Retinal pigment epithelial cell (primary cell): ENCODE results near the gene CNNM4.
A peak's percentile ranks its signal among the peaks of the same experiment; 100 is the strongest.

ENCODE experiments used
- DNase-seq: peaks from one replicate; pipeline ENCODE4 v3.0.0-alpha.2; 2010; ENCODE audit warnings: low read depth
- H3K4me3 ChIP-seq: 2 replicates; pipeline ENCODE4 v1.5.1; 2011; ENCODE audit warnings: mild to moderate bottlenecking, low read length, control low read depth, moderate library complexity
- TF ChIP-seq, protein P1 (sequence below): conservative IDR thresholded peaks from 2 replicates; pipeline ENCODE4 v1.5.1; 2011; ENCODE audit warnings: low read depth, low read length, control low read depth, inconsistent platforms

Gene CNNM4

DNA sequence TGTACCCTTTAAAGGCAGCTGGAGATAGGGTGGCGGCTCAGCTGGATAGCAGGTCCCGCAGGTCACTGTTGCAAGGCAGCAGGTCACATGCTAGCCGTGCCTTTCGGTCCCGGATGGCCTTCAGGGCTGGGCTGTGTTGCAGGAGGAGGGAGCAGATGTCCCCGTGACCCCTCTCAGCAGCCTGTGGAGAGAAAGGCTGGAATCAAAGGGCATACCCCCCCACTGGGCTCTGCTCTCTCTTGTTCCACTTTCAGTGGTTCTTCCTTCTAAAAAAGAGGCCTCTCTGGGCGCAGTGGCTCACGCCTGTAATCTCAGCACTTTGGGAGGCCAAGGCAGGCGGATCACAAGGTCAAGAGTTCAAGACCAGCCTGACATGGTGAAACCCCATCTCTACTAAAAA lies 87.6 kb downstream of the CNNM4 start:
- TF ChIP-seq, protein P1, sequence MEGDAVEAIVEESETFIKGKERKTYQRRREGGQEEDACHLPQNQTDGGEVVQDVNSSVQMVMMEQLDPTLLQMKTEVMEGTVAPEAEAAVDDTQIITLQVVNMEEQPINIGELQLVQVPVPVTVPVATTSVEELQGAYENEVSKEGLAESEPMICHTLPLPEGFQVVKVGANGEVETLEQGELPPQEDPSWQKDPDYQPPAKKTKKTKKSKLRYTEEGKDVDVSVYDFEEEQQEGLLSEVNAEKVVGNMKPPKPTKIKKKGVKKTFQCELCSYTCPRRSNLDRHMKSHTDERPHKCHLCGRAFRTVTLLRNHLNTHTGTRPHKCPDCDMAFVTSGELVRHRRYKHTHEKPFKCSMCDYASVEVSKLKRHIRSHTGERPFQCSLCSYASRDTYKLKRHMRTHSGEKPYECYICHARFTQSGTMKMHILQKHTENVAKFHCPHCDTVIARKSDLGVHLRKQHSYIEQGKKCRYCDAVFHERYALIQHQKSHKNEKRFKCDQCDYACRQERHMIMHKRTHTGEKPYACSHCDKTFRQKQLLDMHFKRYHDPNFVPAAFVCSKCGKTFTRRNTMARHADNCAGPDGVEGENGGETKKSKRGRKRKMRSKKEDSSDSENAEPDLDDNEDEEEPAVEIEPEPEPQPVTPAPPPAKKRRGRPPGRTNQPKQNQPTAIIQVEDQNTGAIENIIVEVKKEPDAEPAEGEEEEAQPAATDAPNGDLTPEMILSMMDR: no peak

DNA sequence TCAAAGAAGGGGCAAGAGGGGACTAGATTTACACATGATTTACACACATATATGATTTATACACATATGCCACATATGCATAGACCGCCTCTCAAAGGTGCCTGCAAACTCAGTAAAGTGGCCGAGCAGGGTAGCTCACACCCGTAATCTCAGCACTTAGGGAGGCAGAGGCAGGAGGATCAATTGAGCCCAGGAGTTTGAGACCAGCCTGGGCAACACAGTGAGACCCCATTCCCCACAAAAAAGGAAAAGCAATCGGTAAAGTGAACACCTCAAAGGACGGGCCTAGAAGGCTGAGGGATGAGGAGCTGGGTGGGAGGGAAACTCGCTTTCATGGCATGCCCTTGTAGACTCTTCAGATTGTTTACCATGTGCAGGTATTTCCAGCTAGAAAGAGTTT lies 92.0 kb downstream of the CNNM4 start:
- TF ChIP-seq, protein P1: no peak
- DNase-seq: no peak
- no peak overlapping the region for H3K4me3 ChIP-seq

More for the DNA sequence above, 87.6 kb downstream of the CNNM4 start:
- no peak for DNase-seq
- no peak overlapping the region for H3K4me3 ChIP-seq

DNA sequence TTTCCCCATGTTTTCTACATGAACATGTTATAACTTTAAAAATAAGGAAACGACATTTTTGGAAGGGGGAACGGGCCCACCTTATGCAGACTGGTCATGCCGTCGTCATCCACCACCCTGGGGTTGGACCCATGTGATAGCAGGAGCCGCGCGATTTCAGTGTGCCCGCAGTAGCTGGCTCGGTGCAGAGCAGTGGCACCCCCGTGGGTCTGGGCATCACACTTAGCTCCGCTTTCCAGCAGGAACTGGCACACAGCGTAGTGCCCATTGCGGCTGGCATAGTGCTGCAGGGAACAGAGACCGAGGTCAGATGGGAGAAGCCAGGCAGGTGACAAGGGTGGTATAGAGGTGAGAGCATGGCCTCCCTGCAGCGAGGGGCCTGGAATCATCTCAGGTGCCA lies 92.6 kb downstream of the CNNM4 start:
- TF ChIP-seq, protein P1: no peak
- no peak for DNase-seq
- no peak overlapping the region for H3K4me3 ChIP-seq

DNA sequence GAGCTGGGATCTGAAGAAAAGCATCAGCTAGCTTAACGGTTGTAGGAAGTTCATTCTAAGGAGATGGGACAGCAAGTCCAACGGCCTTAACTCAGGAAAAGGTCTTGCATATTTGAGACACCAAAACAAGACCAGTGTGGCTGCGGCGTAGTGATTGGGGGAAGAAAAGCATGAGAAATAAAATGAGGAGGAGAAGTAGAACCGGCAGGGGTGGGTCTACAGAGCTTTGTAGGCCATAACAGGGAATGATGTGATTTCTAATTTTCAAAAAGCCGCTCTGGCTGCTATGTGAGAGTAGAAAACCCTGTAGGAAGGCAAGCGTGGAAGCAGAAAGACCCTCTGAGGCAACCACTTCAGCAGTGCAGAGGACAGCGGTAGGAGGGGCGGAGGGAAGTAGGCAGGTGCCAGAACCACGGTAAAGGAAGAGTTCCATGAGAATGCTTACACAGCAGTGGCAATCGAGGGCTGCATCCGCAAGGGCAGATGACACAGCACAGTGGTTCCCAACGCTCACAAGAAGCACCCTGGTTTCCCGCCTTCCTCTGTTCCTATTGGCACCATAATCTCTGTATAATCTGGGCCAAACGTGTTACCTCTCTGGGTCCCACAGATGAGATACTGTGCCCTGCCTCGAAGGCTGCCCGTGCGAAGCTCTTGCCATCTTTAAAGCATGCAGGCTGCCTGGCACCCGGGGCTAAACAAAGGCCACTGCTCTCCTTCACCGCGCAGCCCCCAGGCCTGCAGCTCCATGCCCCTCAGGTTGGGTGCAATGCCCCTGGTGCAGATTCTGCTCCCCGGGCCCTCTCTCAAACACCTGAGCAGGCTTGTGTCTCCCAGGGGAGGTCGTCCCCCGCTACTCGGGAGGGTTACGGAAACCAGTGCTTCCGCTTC lies 96.3 kb downstream of the CNNM4 start:
- peak overlapping the region; percentile 68 for H3K4me3 ChIP-seq
- no peak for DNase-seq
- TF ChIP-seq, protein P1: no peak

DNA sequence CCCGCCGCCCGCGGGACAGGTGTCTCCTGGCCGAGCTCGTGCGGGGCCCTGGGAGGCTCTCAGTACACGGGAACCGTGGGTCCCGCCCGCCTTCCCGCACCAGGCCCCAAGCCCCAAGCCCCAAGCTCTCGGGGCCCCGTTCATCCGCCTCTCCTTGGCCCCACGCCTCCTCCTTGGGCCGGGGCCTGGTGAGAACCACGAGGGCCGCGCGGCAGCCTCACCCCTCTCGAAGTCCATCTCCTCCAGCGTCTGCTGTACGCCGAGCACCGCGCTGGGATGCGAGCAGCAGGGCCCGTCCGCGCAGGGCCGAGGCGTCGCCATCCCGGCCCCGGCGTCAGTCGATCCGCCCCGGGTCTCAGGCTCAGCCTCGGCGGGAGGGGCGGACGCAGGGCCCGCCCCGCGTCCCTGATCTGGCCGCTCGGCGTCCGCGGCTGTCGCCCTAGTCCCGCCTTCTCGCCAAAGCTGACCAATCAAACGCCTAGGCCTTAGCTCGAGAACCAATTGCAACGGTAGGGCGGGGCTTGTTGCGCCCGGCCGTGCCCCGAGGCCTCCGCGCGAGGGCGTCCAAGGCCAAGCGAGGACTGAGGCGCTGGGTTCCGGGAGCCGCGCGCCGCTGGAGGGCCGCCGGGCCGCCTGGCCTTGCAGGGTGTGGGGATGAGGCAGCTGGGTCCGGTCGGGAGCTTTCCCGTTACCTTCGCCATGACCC lies 97.1 kb downstream of the CNNM4 start, which contains the start of gene ANKRD39:
ANKRD39 (minus strand) TSS at position 350 of the 706 bp plus-strand sequence; CDS start at position 321, 29 bp downstream.
- H3K4me3 ChIP-seq: peak within 1 kb of the TSS; percentile 68
- TF ChIP-seq, protein P1: peak; percentile 67
- DNase-seq: peak; percentile 91

DNA sequence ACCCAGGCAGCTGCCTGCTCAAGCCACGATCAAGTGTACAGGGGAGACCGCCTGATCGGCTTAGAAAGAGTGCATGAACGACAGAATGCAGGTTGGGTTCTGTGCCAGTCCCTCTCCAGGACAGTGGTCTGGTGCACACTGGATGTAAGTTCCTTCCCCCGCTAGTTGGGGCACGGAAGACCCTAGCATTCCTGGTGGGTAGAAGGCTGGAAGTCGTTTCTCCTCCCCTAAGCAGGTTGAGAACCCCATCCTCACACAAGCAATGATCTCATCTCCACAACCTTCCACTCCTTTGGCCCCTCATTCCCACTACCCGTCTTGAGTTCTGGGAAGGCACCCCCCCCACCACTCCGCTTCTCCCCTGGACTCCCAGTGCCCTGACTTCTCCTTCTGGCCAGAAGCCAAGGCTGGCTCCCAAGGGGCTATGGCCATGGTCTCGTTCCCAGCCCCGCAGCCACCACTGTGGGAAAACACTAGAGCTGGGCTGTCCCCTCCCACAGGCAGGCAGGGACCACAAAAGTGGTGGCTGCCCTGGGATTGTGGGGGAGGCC lies 98.5 kb downstream of the CNNM4 start:
- no peak for DNase-seq
- H3K4me3 ChIP-seq: peak overlapping the region; percentile 53
- TF ChIP-seq, protein P1: no peak
